ENCODE data around the gene UBE2J1.

- no peak for TF ChIP-seq SP1 (IDR thresholded peaks at IDR 0.05)
- TF ChIP-seq CTCF (IDR thresholded peaks at IDR 0.05; ENCODE audit: low read depth, low read length, missing input control) = no peak
- TF ChIP-seq YY1 (IDR thresholded peaks at IDR 0.05) = no peak
- no peak for TF ChIP-seq HNF4A (conservative IDR thresholded peaks at IDR 0.05)
- TF ChIP-seq ZBTB33 (IDR thresholded peaks at IDR 0.05) = no peak
- no peak for TF ChIP-seq TAF1 (conservative IDR thresholded peaks at IDR 0.05)
- no peak for TF ChIP-seq RAD21 (IDR thresholded peaks at IDR 0.05)
- no peak for TF ChIP-seq HNF4G (IDR thresholded peaks at IDR 0.05)
- no peak for TF ChIP-seq REST (IDR thresholded peaks at IDR 0.05)
- TF ChIP-seq MAX (IDR thresholded peaks at IDR 0.05) = no peak
- no peak for TF ChIP-seq FOXA1 (IDR thresholded peaks at IDR 0.05)
- TF ChIP-seq RXRA (IDR thresholded peaks at IDR 0.05) = no peak
Observed at GRCh38 chr6:89387516-89388201, 35.1 kb upstream of the UBE2J1 start.

Data from liver (tissue), 3 donors.